Activated CD4-positive, alpha-beta memory T cell treated with anti-CD3 and anti-CD28 coated beads, Interleukin-2, amount 10 ng/mL, durations not matched to agents 7 days and 5 days (primary cell): Measurements from ENCODE around the gene MFSD12. TPM values are rescaled to one million over a fixed set of nuclear protein-coding genes. Genes with fewer than 3 reads are reported as not detected.

Experiments used
- CTCF ChIA-PET: fragments of 350-600 bp; sonication (Branson Sonifier 250); formaldehyde crosslinking; loops from one replicate; lab custom pipeline; 2021; ENCODE audit warnings: antibody characterized with exemption, inconsistent platforms; lab: Charles Lee
- POLR2A ChIA-PET: fragments of 350-600 bp; sonication (Branson Sonifier 250); formaldehyde crosslinking; loops from one replicate; lab custom pipeline; 2021; ENCODE audit warnings: antibody characterized with exemption; lab: Charles Lee
- DNase-seq: peaks from one replicate; pipeline ENCODE4 v3.0.0-alpha.2; 2020
- H3K27ac Mint-ChIP-seq: one replicate; pipeline ENCODE4 v1.8.0; 2021; ENCODE audit warnings: mild to moderate bottlenecking, mixed read lengths
- H3K27me3 Mint-ChIP-seq: one replicate; pipeline ENCODE4 v1.8.0; 2021; ENCODE audit warnings: mixed read lengths
- H3K36me3 Mint-ChIP-seq: one replicate; pipeline ENCODE4 v1.8.0; 2021; ENCODE audit warnings: low read depth, mixed read lengths
- H3K4me1 Mint-ChIP-seq: one replicate; pipeline ENCODE4 v1.8.0; 2021; ENCODE audit warnings: mixed read lengths
- H3K4me3 Mint-ChIP-seq: one replicate; pipeline ENCODE4 v1.8.0; 2021; ENCODE audit warnings: mild to moderate bottlenecking, mixed read lengths
- H3K9me3 Mint-ChIP-seq: one replicate; pipeline ENCODE4 v1.8.0; 2021; ENCODE audit warnings: mixed read lengths
- total RNA-seq, 2 experiments: library from RNA; stranded (reverse); gene quantifications; one replicate each; pipeline ENCODE4 v1.2.3, GENCODE V29; 2021

MFSD12 gene
- total RNA-seq, 2 experiments from 2014 or later = 51.4 to 55.1 TPM

GRCh38 chr19:3528080-3528479 lies 29.3 kb downstream of the MFSD12 start:
- Mint-ChIP-seq H3K4me1 (no peaks in the 10 kb centered on the region), H3K4me3 (no peak overlapping the region), H3K27me3 (no peaks in the 10 kb centered on the region), H3K9me3 (no peaks in the 10 kb centered on the region), H3K36me3 (peaks cover 30% of the 10 kb centered on the region), H3K27ac (no peak overlapping the region)
- ChIA-PET POLR2A (no interaction called here), CTCF (no interaction called here)
- no peak for DNase-seq

- no peak overlapping the region for H3K27ac Mint-ChIP-seq
- no peaks in the 10 kb centered on the region for H3K4me1 Mint-ChIP-seq
- peaks cover 28% of the 10 kb centered on the region for H3K36me3 Mint-ChIP-seq
- no peaks in the 10 kb centered on the region for H3K9me3 Mint-ChIP-seq
- ChIA-PET POLR2A (no interaction called here), CTCF (no interaction called here)
- no peak overlapping the region for H3K4me3 Mint-ChIP-seq
- DNase-seq = no peak
- no peaks in the 10 kb centered on the region for H3K27me3 Mint-ChIP-seq
These were observed 30.0 kb downstream of the MFSD12 start for GRCh38 chr19:3527238-3527910.

GRCh38 chr19:3526507-3527237 lies 30.7 kb downstream of the MFSD12 start:
- H3K4me3 Mint-ChIP-seq = no peak overlapping the region
- H3K27me3 Mint-ChIP-seq = no peaks in the 10 kb centered on the region
- H3K9me3 Mint-ChIP-seq = no peaks in the 10 kb centered on the region
- ChIA-PET POLR2A (no interaction called here), CTCF (no interaction called here)
- H3K27ac Mint-ChIP-seq = no peak overlapping the region
- no peaks in the 10 kb centered on the region for H3K4me1 Mint-ChIP-seq
- no peak for DNase-seq
- peaks cover 32% of the 10 kb centered on the region for H3K36me3 Mint-ChIP-seq

GRCh38 chr19:3524904-3525451 lies 32.4 kb downstream of the MFSD12 start:
- Mint-ChIP-seq H3K27me3 (no peaks in the 10 kb centered on the region), H3K9me3 (no peaks in the 10 kb centered on the region), H3K36me3 (peaks cover 33% of the 10 kb centered on the region), H3K27ac (no peak overlapping the region), H3K4me1 (peaks cover 4% of the 10 kb centered on the region), H3K4me3 (no peak overlapping the region)
- ChIA-PET POLR2A (no interaction called here), CTCF (no interaction called here)
- no peak for DNase-seq

GRCh38 chr19:3524078-3524842 lies 33.1 kb downstream of the MFSD12 start:
- Mint-ChIP-seq H3K36me3 (peaks cover 33% of the 10 kb centered on the region), H3K27me3 (no peaks in the 10 kb centered on the region), H3K27ac (no peak overlapping the region), H3K9me3 (no peaks in the 10 kb centered on the region), H3K4me1 (peaks cover 4% of the 10 kb centered on the region), H3K4me3 (no peak overlapping the region)
- ChIA-PET CTCF (no interaction called here), POLR2A (no interaction called here)
- no peak for DNase-seq

- no peak overlapping the region for H3K4me3 Mint-ChIP-seq
- POLR2A ChIA-PET = no interaction called here
- CTCF ChIA-PET = no interaction called here
- H3K4me1 Mint-ChIP-seq = peaks cover 4% of the 10 kb centered on the region
- no peak for DNase-seq
- H3K9me3 Mint-ChIP-seq = no peaks in the 10 kb centered on the region
- peaks cover 33% of the 10 kb centered on the region for H3K36me3 Mint-ChIP-seq
- H3K27me3 Mint-ChIP-seq = no peaks in the 10 kb centered on the region
- no peak overlapping the region for H3K27ac Mint-ChIP-seq
These were observed 33.9 kb downstream of the MFSD12 start for GRCh38 chr19:3523361-3524077.

- Mint-ChIP-seq H3K4me3 (no peak overlapping the region), H3K9me3 (no peaks in the 10 kb centered on the region), H3K27me3 (no peaks in the 10 kb centered on the region), H3K4me1 (peaks cover 4% of the 10 kb centered on the region), H3K27ac (no peak overlapping the region), H3K36me3 (peaks cover 33% of the 10 kb centered on the region)
- ChIA-PET CTCF (interaction anchor here (0.7 kb wide), 1 partner anchor 306 kb away, joined by 4 read pairs; no protein-coding TSS in a partner anchor), POLR2A (no interaction called here)
- DNase-seq = no peak
These were observed 34.7 kb downstream of the MFSD12 start for GRCh38 chr19:3522421-3523360.

- Mint-ChIP-seq H3K27me3 (no peaks in the 10 kb centered on the region), H3K4me3 (no peak overlapping the region), H3K36me3 (peaks cover 28% of the 10 kb centered on the region), H3K27ac (no peak overlapping the region), H3K4me1 (peaks cover 14% of the 10 kb centered on the region), H3K9me3 (no peaks in the 10 kb centered on the region)
- DNase-seq = no peak
- ChIA-PET POLR2A (no interaction called here), CTCF (no interaction called here)
These were observed 36.3 kb downstream of the MFSD12 start for GRCh38 chr19:3521104-3521445.

- Mint-ChIP-seq H3K4me1 (peaks cover 18% of the 10 kb centered on the region), H3K27ac (no peak overlapping the region), H3K4me3 (no peak overlapping the region), H3K9me3 (no peaks in the 10 kb centered on the region), H3K36me3 (peaks cover 25% of the 10 kb centered on the region), H3K27me3 (no peaks in the 10 kb centered on the region)
- POLR2A ChIA-PET = no interaction called here
- CTCF ChIA-PET = no interaction called here
- DNase-seq = no peak
These were observed 37.0 kb downstream of the MFSD12 start for GRCh38 chr19:3520166-3521103.

GRCh38 chr19:3519126-3519525 lies 38.3 kb downstream of the MFSD12 start:
- no peak overlapping the region for H3K27ac Mint-ChIP-seq
- ChIA-PET POLR2A (no interaction called here), CTCF (interaction anchor here (1.4 kb wide), 1 partner anchor 47 kb away, joined by 4 read pairs; no protein-coding TSS in a partner anchor)
- H3K4me1 Mint-ChIP-seq = peaks cover 18% of the 10 kb centered on the region
- H3K9me3 Mint-ChIP-seq = no peaks in the 10 kb centered on the region
- H3K27me3 Mint-ChIP-seq = no peaks in the 10 kb centered on the region
- DNase-seq = no peak
- H3K36me3 Mint-ChIP-seq = peaks cover 20% of the 10 kb centered on the region
- H3K4me3 Mint-ChIP-seq = no peak overlapping the region

GRCh38 chr19:3518659-3519058 lies 38.7 kb downstream of the MFSD12 start:
- no peak for DNase-seq
- ChIA-PET POLR2A (no interaction called here), CTCF (interaction anchor here (1.4 kb wide), 1 partner anchor 46 kb away, joined by 4 read pairs; no protein-coding TSS in a partner anchor)
- Mint-ChIP-seq H3K27me3 (no peaks in the 10 kb centered on the region), H3K36me3 (peaks cover 15% of the 10 kb centered on the region), H3K4me1 (peaks cover 20% of the 10 kb centered on the region), H3K4me3 (no peak overlapping the region), H3K9me3 (no peaks in the 10 kb centered on the region), H3K27ac (no peak overlapping the region)
